RWPE1 (cell line): ENCODE data around the gene LMTK2.

ENCODE experiments used
- CTCF ChIA-PET: fragments of 350-600 bp; sonication (Branson Sonifier 250); formaldehyde crosslinking; extraction: SDS; loops from one replicate; lab custom pipeline; 2021; lab: Yijun Ruan, JAX
- POLR2A ChIA-PET: fragments of 400-600 bp; formaldehyde crosslinking; extraction: SDS; loops from one replicate; lab custom pipeline; 2020; ENCODE audit warnings: antibody characterized with exemption; ENCODE audit not compliant: low non-redundant PET; lab: Yijun Ruan, JAX
- DNase-seq: peaks from one replicate; pipeline ENCODE4 v3.0.0; 2012; ENCODE audit warnings: low spot score
- H3K27ac ChIP-seq: fragments of 450-650 bp; 2 replicates; pipeline ENCODE4 v1.5.1; 2017
- CTCF ChIP-seq: fragments of 450-650 bp; conservative IDR thresholded peaks from 2 replicates; pipeline ENCODE4 v1.5.1; 2017; ENCODE audit warnings: low read depth, mild to moderate bottlenecking

Gene LMTK2

GRCh38 chr7:98133181-98133580, 26.5 kb downstream of the LMTK2 start:
- ChIA-PET POLR2A (no interaction called here), CTCF (interaction anchor here (2.2 kb wide), 1 partner anchor 111 kb away, joined by 10 read pairs; no protein-coding TSS in a partner anchor)
- TF ChIP-seq CTCF, result no peak
- DNase-seq, result no peak
- no peak overlapping the region for H3K27ac ChIP-seq

GRCh38 chr7:98133621-98134303, 27.1 kb downstream of the LMTK2 start:
- ChIA-PET POLR2A (no interaction called here), CTCF (interaction anchor here (0.6 to 2.2 kb wide), 2 partner anchors 112 to 121 kb away, joined by 3 to 10 read pairs; no protein-coding TSS in a partner anchor)
- TF ChIP-seq CTCF, result no peak
- no peak overlapping the region for H3K27ac ChIP-seq
- peak; percentile 80 for DNase-seq

- TF ChIP-seq CTCF, result no peak
- POLR2A ChIA-PET, result interaction anchor here (0.6 kb wide), 1 partner anchor 110 kb away, joined by 3 read pairs; no protein-coding TSS in a partner anchor
- no peak for DNase-seq
Measured at GRCh38 chr7:98134420-98135228, 28.0 kb downstream of the LMTK2 start.

GRCh38 chr7:98135984-98136383, 29.3 kb downstream of the LMTK2 start:
- no peak for TF ChIP-seq CTCF
- CTCF ChIA-PET, result no interaction called here
- no peak overlapping the region for H3K27ac ChIP-seq
- POLR2A ChIA-PET, result no interaction called here
- DNase-seq, result no peak

More at GRCh38 chr7:98134420-98135228, 28.0 kb downstream of the LMTK2 start:
- H3K27ac ChIP-seq, result no peak overlapping the region
- CTCF ChIA-PET, result interaction anchor here (0.6 to 2.2 kb wide), 2 partner anchors 16 to 113 kb away, joined by 4 to 10 read pairs; no protein-coding TSS in a partner anchor

- TF ChIP-seq CTCF, result no peak
- POLR2A ChIA-PET, result no interaction called here
- CTCF ChIA-PET, result no interaction called here
- DNase-seq, result no peak
- H3K27ac ChIP-seq, result no peak overlapping the region
Measured at GRCh38 chr7:98136423-98136822, 29.8 kb downstream of the LMTK2 start.

- CTCF ChIA-PET, result no interaction called here
Measured at GRCh38 chr7:98137134-98137825, 30.6 kb downstream of the LMTK2 start.

More at GRCh38 chr7:98137134-98137825, 30.6 kb downstream of the LMTK2 start:
- POLR2A ChIA-PET, result no interaction called here
- H3K27ac ChIP-seq, result no peak overlapping the region
- DNase-seq, result no peak
- 0 out of 2 replicates have a peak, but pooled peaks have one; percentile 13 for TF ChIP-seq CTCF
